HFFc6 (cell line): ENCODE results near the gene ETFRF1. TPM values are rescaled to one million over a fixed set of nuclear protein-coding genes. Genes with fewer than 3 reads are reported as not detected.

Experiments used
- DNase-seq: peaks from one replicate; pipeline ENCODE4 v3.0.0-alpha.2; 2018
- H3K27ac Mint-ChIP-seq: 2 replicates; pipeline ENCODE4 v1.8.0; 2020; ENCODE audit warnings: mild to moderate bottlenecking, mixed read lengths
- H3K27me3 Mint-ChIP-seq: 2 replicates; pipeline ENCODE4 v1.8.0; 2021; ENCODE audit warnings: mild to moderate bottlenecking, moderate library complexity, mixed read lengths; ENCODE audit not compliant: insufficient read depth
- H3K36me3 Mint-ChIP-seq: 2 replicates; pipeline ENCODE4 v1.8.0; 2021; ENCODE audit warnings: low read depth, mixed read lengths
- H3K4me1 Mint-ChIP-seq: 2 replicates; pipeline ENCODE4 v1.8.0; 2020; ENCODE audit warnings: low read depth, mixed read lengths
- H3K4me3 Mint-ChIP-seq: 2 replicates; pipeline ENCODE4 v1.8.0; 2020; ENCODE audit warnings: mild to moderate bottlenecking, moderate library complexity, mixed read lengths
- H3K9me3 Mint-ChIP-seq: 2 replicates; pipeline ENCODE4 v1.8.0; 2020; ENCODE audit warnings: mild to moderate bottlenecking, mixed read lengths
- CTCF ChIP-seq: fragments of 200-600 bp; sonication (generic); IDR thresholded peaks from 2 replicates; pipeline ENCODE4 v1.5.0; 2021; ENCODE audit warnings: antibody characterized with exemption, mild to moderate bottlenecking
- total RNA-seq, 6 experiments: library from RNA; stranded (reverse); fragmentation: NEBNext Ultra II Directional; extraction: Animal tissue kit (Norgen Biotek cat#: 25700); gene quantifications; 2 replicates in 1 of 6; 3 replicates in 5 of 6; pipeline ENCODE4 v1.2.3, GENCODE V29; 2021

ETFRF1 gene
- total RNA-seq, 6 experiments from 2014 or later = 19.1 to 29.2 (median 25.7) TPM

GRCh38 chr12:25194214-25194613, 823 bp upstream of the ETFRF1 start:
- TF ChIP-seq CTCF = no peak
- no peaks in the 10 kb centered on the region for H3K9me3 Mint-ChIP-seq
- H3K27me3 Mint-ChIP-seq = no peaks in the 10 kb centered on the region; the same call in none of the 2 replicates
- H3K27ac Mint-ChIP-seq = peak overlapping the region; percentile 98
- H3K4me3 Mint-ChIP-seq = peak overlapping the region; percentile 98
- DNase-seq = no peak
- peaks cover 32% of the 10 kb centered on the region for H3K4me1 Mint-ChIP-seq
- H3K36me3 Mint-ChIP-seq = no peaks in the 10 kb centered on the region

- TF ChIP-seq CTCF = no peak
- H3K27me3 Mint-ChIP-seq = no peaks in the 10 kb centered on the region; the same call in none of the 2 replicates
- no peaks in the 10 kb centered on the region for H3K36me3 Mint-ChIP-seq
- H3K4me1 Mint-ChIP-seq = peaks cover 29% of the 10 kb centered on the region
- no peaks in the 10 kb centered on the region for H3K9me3 Mint-ChIP-seq
- H3K4me3 Mint-ChIP-seq = peak overlapping the region; percentile 98
- DNase-seq = no peak
- peak overlapping the region; percentile 98 for H3K27ac Mint-ChIP-seq
Observed at GRCh38 chr12:25194722-25195055, 348 bp upstream of the ETFRF1 start.

GRCh38 chr12:25197608-25198007, 2.6 kb downstream of the ETFRF1 start:
- Mint-ChIP-seq H3K9me3 (no peaks in the 10 kb centered on the region), H3K4me3 (no peak overlapping the region), H3K27me3 (peaks cover 2% of the 10 kb centered on the region; the same call in 1 of the 2 replicates), H3K27ac (no peak overlapping the region), H3K36me3 (no peaks in the 10 kb centered on the region), H3K4me1 (peaks cover 45% of the 10 kb centered on the region)
- DNase-seq = no peak
- TF ChIP-seq CTCF = no peak

GRCh38 chr12:25200703-25201102, 5.7 kb downstream of the ETFRF1 start:
- Mint-ChIP-seq H3K36me3 (no peaks in the 10 kb centered on the region; the same call in 1 of the 2 replicates), H3K4me1 (peaks cover 31% of the 10 kb centered on the region), H3K27me3 (peaks cover 2% of the 10 kb centered on the region; the same call in 1 of the 2 replicates), H3K9me3 (no peaks in the 10 kb centered on the region), H3K27ac (peak overlapping the region; percentile 46), H3K4me3 (peak overlapping the region; percentile 4; the same call in 1 of the 2 replicates)
- TF ChIP-seq CTCF = no peak
- DNase-seq = peak; percentile 52

GRCh38 chr12:25202137-25202536, 7.1 kb downstream of the ETFRF1 start:
- no peak overlapping the region for H3K27ac Mint-ChIP-seq
- H3K9me3 Mint-ChIP-seq = no peaks in the 10 kb centered on the region
- peaks cover 5% of the 10 kb centered on the region for H3K36me3 Mint-ChIP-seq
- DNase-seq = no peak
- no peak for TF ChIP-seq CTCF
- H3K4me1 Mint-ChIP-seq = peaks cover 31% of the 10 kb centered on the region
- peaks cover 2% of the 10 kb centered on the region; the same call in 1 of the 2 replicates for H3K27me3 Mint-ChIP-seq
- no peak overlapping the region for H3K4me3 Mint-ChIP-seq

- Mint-ChIP-seq H3K27me3 (no peaks in the 10 kb centered on the region), H3K4me1 (peaks cover 11% of the 10 kb centered on the region), H3K9me3 (no peaks in the 10 kb centered on the region), H3K4me3 (no peak overlapping the region), H3K27ac (peak overlapping the region; percentile 19), H3K36me3 (peaks cover 6% of the 10 kb centered on the region)
- no peak for DNase-seq
- no peak for TF ChIP-seq CTCF
Observed at GRCh38 chr12:25207411-25207810, 12.4 kb downstream of the ETFRF1 start.
